Panc1 (cell line): ENCODE data around the gene LZTFL1. TPM values are rescaled to one million over a fixed set of nuclear protein-coding genes. Genes with fewer than 3 reads are reported as not detected.

Source experiments
- ATAC-seq: fragments of 200-7000 bp; cut with Tn5 transposase; 2 replicates; pipeline ENCODE4 v1.9.1; 2020; ENCODE audit warnings: mild to moderate bottlenecking, moderate library complexity
- BruUV-seq: library from RNA; stranded (reverse); fragments of 400-500 nt; replicated peaks from 2 replicates; lab custom pipeline; 2021; lab: Mats Ljungman, UMichigan
- CTCF ChIA-PET: fragments of 300-600 bp; sonication (Branson Sonifier 250); formaldehyde crosslinking; loops from one replicate; lab custom pipeline; 2022; ENCODE audit warnings: antibody characterized with exemption; lab: Charles Lee
- POLR2A ChIA-PET: fragments of 300-600 bp; sonication (Branson Sonifier 250); formaldehyde crosslinking; loops from one replicate; lab custom pipeline; 2022; ENCODE audit warnings: antibody characterized with exemption; lab: Charles Lee
- DNase-seq: peaks from one replicate; pipeline ENCODE4 v3.0.0-alpha.2; 2010; ENCODE audit warnings: low read depth, low spot score
- H3K27ac ChIP-seq: 2 replicates; pipeline ENCODE4 v1.5.1; 2011; ENCODE audit warnings: mild to moderate bottlenecking, low read length, inconsistent platforms
- H3K27me3 ChIP-seq: fragments of 200-500 bp; sonication (Bioruptor generic); 2 replicates; pipeline ENCODE4 v1.6.0; 2014; ENCODE audit warnings: low read length, inconsistent platforms; ENCODE audit not compliant: control insufficient read depth, insufficient read depth
- H3K36me3 ChIP-seq: fragments of 200-500 bp; sonication (Bioruptor generic); 2 replicates; pipeline ENCODE4 v1.5.1; 2014; ENCODE audit warnings: inconsistent platforms, mild to moderate bottlenecking, low read length, moderate library complexity; ENCODE audit not compliant: control insufficient read depth, insufficient read depth
- H3K4me1 ChIP-seq: 2 replicates; pipeline ENCODE4 v1.5.1; 2011; ENCODE audit warnings: inconsistent platforms, mild to moderate bottlenecking, low read length, moderate library complexity; ENCODE audit not compliant: control insufficient read depth, insufficient read depth
- H3K4me3 ChIP-seq, 2 experiments: 2 replicates each; pipeline ENCODE4 v1.5.1; 2011 to 2012; ENCODE audit warnings: low read depth in 2 of 2, low read length in 2 of 2, mild to moderate bottlenecking in 2 of 2, inconsistent platforms in 1 of 2, moderate library complexity in 1 of 2
- H3K9me3 ChIP-seq: fragments of 200-500 bp; sonication (Bioruptor generic); 2 replicates; pipeline ENCODE4 v1.5.1; 2014; ENCODE audit warnings: low read depth, mild to moderate bottlenecking, inconsistent platforms, low read length, moderate library complexity; ENCODE audit not compliant: control insufficient read depth, insufficient read depth
- CTCF ChIP-seq: fragments of 450-650 bp; IDR thresholded peaks from 2 replicates; pipeline ENCODE4 v1.5.1; 2017; ENCODE audit warnings: mild to moderate bottlenecking
- POLR2AphosphoS5 ChIP-seq: IDR thresholded peaks from 2 replicates; pipeline ENCODE4 v1.6.1; 2012; ENCODE audit warnings: mild to moderate bottlenecking, low read depth, low read length, moderate library complexity
- REST ChIP-seq, 2 experiments: IDR thresholded peaks; 2 replicates each; pipeline ENCODE4 v1.6.1; 2011 to 2012; ENCODE audit warnings: low read depth in 2 of 2, control low read depth in 1 of 2, low read length in 1 of 2, mild to moderate bottlenecking in 1 of 2, moderate library complexity in 1 of 2; ENCODE audit not compliant: insufficient read depth in 1 of 2
- SIN3A ChIP-seq: IDR thresholded peaks from 2 replicates; pipeline ENCODE4 v1.6.1; 2012; ENCODE audit warnings: low read depth, mild to moderate bottlenecking, low read length, moderate library complexity, borderline replicate concordance; ENCODE audit not compliant: insufficient read depth
- TCF7L2 ChIP-seq: IDR thresholded peaks from 2 replicates; pipeline ENCODE4 v1.6.1; 2011; ENCODE audit warnings: mild to moderate bottlenecking, low read depth, low read length, inconsistent platforms
- in situ Hi-C: cut with HindIII; loops from 2 replicates; pipeline ENCODE4 v1.10.0; 2016; ENCODE audit warnings: low sequenced_read_pairs, low pct_unique_long_range_greater_than_20kb
- intact Hi-C: fragments of 100-400 bp; cut with micrococcal nuclease; formaldehyde crosslinking; loops from one replicate; pipeline ENCODE4 v1.10.0; 2022; ENCODE audit not compliant: unreplicated experiment
- total RNA-seq: library from RNA; stranded (reverse); gene quantifications from one replicate; pipeline ENCODE4 v1.2.1, GENCODE V29; 2021; ENCODE audit not compliant: unreplicated experiment

The LZTFL1 gene
- total RNA-seq, 1 experiment from 2014 or later: 12.3 TPM

- BruUV-seq: no TSS peak
- H3K27ac ChIP-seq: no peak overlapping the region
- POLR2A ChIA-PET: no interaction called here
- in situ Hi-C loops: no loop called here
- H3K4me1 ChIP-seq: no peaks in the 10 kb centered on the region
- no peak overlapping the region for H3K4me3 ChIP-seq
- H3K27me3 ChIP-seq: no peaks in the 10 kb centered on the region
- CTCF ChIA-PET: no interaction called here
- no peaks in the 10 kb centered on the region for H3K9me3 ChIP-seq
- ATAC-seq: no peak
- no peak for DNase-seq
- intact Hi-C loops: no loop called here
- TF ChIP-seq SIN3A: no peak
- TF ChIP-seq POLR2AphosphoS5: no peak
- no peak for TF ChIP-seq REST (IDR thresholded peaks at IDR 0.05; ENCODE audit: insufficient read depth in 1 of 2, low read depth in 2 of 2, low read length in 1 of 2)
- no peak for TF ChIP-seq TCF7L2
- TF ChIP-seq CTCF: no peak
- no peaks in the 10 kb centered on the region for H3K36me3 ChIP-seq
Measured at GRCh38 chr3:45785605-45786150, 56.2 kb downstream of the LZTFL1 start.

GRCh38 chr3:45783667-45784066, 58.3 kb downstream of the LZTFL1 start:
- no peaks in the 10 kb centered on the region for H3K36me3 ChIP-seq
- in situ Hi-C loops: no loop called here
- H3K4me3 ChIP-seq: no peak overlapping the region
- intact Hi-C loops: no loop called here
- H3K27me3 ChIP-seq: no peaks in the 10 kb centered on the region
- no peaks in the 10 kb centered on the region for H3K4me1 ChIP-seq
- BruUV-seq: no TSS peak
- ChIA-PET POLR2A (no interaction called here), CTCF (no interaction called here)
- no peak overlapping the region for H3K27ac ChIP-seq
- ATAC-seq: no peak
- no peak for DNase-seq
- no peaks in the 10 kb centered on the region for H3K9me3 ChIP-seq
- TF ChIP-seq POLR2AphosphoS5 (no peak), CTCF (no peak), TCF7L2 (no peak), SIN3A (no peak), REST (IDR thresholded peaks at IDR 0.05; ENCODE audit: insufficient read depth in 1 of 2, low read depth in 2 of 2, low read length in 1 of 2) (no peak)
